ENCODE data around the gene SLC25A21.

Gene SLC25A21

DNA sequence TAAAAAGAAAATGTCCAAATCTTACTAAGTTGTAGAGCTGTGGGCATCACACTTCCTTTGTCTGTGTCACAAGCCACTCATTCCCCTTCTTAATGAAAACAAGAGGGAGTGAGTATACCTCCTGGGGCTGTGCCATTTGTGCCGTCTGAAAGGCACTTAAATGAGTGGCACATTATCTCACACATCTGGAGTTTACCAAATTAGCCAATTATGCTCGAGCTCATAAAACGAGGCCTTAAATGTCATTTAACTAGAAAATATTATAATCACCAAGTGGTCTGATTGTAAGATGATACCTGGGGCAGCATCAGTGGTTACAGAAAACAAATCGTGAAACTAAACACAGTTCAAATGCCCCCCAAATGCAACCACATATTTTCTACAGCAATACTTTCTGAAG lies 364.7 kb downstream of the SLC25A21 start (continued):
- no peak for TF ChIP-seq ZNF571 (tag by site-specific recombination; IDR thresholded peaks at IDR 0.05)
- TF ChIP-seq, protein P1, sequence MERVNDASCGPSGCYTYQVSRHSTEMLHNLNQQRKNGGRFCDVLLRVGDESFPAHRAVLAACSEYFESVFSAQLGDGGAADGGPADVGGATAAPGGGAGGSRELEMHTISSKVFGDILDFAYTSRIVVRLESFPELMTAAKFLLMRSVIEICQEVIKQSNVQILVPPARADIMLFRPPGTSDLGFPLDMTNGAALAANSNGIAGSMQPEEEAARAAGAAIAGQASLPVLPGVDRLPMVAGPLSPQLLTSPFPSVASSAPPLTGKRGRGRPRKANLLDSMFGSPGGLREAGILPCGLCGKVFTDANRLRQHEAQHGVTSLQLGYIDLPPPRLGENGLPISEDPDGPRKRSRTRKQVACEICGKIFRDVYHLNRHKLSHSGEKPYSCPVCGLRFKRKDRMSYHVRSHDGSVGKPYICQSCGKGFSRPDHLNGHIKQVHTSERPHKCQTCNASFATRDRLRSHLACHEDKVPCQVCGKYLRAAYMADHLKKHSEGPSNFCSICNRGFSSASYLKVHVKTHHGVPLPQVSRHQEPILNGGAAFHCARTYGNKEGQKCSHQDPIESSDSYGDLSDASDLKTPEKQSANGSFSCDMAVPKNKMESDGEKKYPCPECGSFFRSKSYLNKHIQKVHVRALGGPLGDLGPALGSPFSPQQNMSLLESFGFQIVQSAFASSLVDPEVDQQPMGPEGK (tag by site-specific recombination; IDR thresholded peaks at IDR 0.05), result 0 out of 2 replicates have a peak, but pooled peaks have one; percentile 32
- peak; percentile 89 for TF ChIP-seq FEZF1 (tag by site-specific recombination; IDR thresholded peaks at IDR 0.05)
- TF ChIP-seq, protein P2, sequence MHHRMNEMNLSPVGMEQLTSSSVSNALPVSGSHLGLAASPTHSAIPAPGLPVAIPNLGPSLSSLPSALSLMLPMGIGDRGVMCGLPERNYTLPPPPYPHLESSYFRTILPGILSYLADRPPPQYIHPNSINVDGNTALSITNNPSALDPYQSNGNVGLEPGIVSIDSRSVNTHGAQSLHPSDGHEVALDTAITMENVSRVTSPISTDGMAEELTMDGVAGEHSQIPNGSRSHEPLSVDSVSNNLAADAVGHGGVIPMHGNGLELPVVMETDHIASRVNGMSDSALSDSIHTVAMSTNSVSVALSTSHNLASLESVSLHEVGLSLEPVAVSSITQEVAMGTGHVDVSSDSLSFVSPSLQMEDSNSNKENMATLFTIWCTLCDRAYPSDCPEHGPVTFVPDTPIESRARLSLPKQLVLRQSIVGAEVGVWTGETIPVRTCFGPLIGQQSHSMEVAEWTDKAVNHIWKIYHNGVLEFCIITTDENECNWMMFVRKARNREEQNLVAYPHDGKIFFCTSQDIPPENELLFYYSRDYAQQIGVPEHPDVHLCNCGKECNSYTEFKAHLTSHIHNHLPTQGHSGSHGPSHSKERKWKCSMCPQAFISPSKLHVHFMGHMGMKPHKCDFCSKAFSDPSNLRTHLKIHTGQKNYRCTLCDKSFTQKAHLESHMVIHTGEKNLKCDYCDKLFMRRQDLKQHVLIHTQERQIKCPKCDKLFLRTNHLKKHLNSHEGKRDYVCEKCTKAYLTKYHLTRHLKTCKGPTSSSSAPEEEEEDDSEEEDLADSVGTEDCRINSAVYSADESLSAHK (tag by site-specific recombination; IDR thresholded peaks at IDR 0.05), result peak; percentile 63; the same call in 1 of the 2 replicates
- TF ChIP-seq ZNF416 (tag by site-specific recombination; IDR thresholded peaks at IDR 0.05), result no peak
- no peak for TF ChIP-seq ZNF626 (tag by site-specific recombination; IDR thresholded peaks at IDR 0.05)
- TF ChIP-seq SETDB1 (IDR thresholded peaks at IDR 0.05; ENCODE audit: insufficient read length, low read length), result no peak
- TF ChIP-seq, protein P3, sequence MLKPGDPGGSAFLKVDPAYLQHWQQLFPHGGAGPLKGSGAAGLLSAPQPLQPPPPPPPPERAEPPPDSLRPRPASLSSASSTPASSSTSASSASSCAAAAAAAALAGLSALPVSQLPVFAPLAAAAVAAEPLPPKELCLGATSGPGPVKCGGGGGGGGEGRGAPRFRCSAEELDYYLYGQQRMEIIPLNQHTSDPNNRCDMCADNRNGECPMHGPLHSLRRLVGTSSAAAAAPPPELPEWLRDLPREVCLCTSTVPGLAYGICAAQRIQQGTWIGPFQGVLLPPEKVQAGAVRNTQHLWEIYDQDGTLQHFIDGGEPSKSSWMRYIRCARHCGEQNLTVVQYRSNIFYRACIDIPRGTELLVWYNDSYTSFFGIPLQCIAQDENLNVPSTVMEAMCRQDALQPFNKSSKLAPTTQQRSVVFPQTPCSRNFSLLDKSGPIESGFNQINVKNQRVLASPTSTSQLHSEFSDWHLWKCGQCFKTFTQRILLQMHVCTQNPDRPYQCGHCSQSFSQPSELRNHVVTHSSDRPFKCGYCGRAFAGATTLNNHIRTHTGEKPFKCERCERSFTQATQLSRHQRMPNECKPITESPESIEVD (tag by site-specific recombination; IDR thresholded peaks at IDR 0.05), result peak; percentile 97
- TF ChIP-seq ZNF629 (tag by site-specific recombination; IDR thresholded peaks at IDR 0.05), result peak; percentile 13; the same call in 1 of the 2 replicates
- TF ChIP-seq ZNF24 (tag by site-specific recombination; IDR thresholded peaks at IDR 0.05), result peak; percentile 85
- no peak for TF ChIP-seq ZNF133 (tag by site-specific recombination; IDR thresholded peaks at IDR 0.05)
- TF ChIP-seq, protein P4, sequence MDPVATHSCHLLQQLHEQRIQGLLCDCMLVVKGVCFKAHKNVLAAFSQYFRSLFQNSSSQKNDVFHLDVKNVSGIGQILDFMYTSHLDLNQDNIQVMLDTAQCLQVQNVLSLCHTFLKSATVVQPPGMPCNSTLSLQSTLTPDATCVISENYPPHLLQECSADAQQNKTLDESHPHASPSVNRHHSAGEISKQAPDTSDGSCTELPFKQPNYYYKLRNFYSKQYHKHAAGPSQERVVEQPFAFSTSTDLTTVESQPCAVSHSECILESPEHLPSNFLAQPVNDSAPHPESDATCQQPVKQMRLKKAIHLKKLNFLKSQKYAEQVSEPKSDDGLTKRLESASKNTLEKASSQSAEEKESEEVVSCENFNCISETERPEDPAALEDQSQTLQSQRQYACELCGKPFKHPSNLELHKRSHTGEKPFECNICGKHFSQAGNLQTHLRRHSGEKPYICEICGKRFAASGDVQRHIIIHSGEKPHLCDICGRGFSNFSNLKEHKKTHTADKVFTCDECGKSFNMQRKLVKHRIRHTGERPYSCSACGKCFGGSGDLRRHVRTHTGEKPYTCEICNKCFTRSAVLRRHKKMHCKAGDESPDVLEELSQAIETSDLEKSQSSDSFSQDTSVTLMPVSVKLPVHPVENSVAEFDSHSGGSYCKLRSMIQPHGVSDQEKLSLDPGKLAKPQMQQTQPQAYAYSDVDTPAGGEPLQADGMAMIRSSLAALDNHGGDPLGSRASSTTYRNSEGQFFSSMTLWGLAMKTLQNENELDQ (tag by site-specific recombination; IDR thresholded peaks at IDR 0.05; ENCODE audit: low read depth), result no peak
- TF ChIP-seq KLF1 (tag by site-specific recombination; IDR thresholded peaks at IDR 0.05), result no peak
- no peak for TF ChIP-seq ZNF510 (tag by site-specific recombination; IDR thresholded peaks at IDR 0.05; ENCODE audit: insufficient replicate concordance)
- no peak for TF ChIP-seq ZBTB10 (tag by site-specific recombination; IDR thresholded peaks at IDR 0.05)
- TF ChIP-seq GFI1B (tag by site-specific recombination; IDR thresholded peaks at IDR 0.05), result peak; percentile 85
- peak; percentile 29; the same call in 1 of the 2 replicates for TF ChIP-seq ZBTB8A (tag by site-specific recombination; IDR thresholded peaks at IDR 0.05)
- TF ChIP-seq, protein P5, sequence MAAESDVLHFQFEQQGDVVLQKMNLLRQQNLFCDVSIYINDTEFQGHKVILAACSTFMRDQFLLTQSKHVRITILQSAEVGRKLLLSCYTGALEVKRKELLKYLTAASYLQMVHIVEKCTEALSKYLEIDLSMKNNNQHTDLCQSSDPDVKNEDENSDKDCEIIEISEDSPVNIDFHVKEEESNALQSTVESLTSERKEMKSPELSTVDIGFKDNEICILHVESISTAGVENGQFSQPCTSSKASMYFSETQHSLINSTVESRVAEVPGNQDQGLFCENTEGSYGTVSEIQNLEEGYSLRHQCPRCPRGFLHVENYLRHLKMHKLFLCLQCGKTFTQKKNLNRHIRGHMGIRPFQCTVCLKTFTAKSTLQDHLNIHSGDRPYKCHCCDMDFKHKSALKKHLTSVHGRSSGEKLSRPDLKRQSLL (tag by site-specific recombination; IDR thresholded peaks at IDR 0.05), result no peak
- TF ChIP-seq ZNF311 (tag by site-specific recombination; IDR thresholded peaks at IDR 0.05; ENCODE audit: borderline replicate concordance), result no peak
- TF ChIP-seq ZNF211 (tag by site-specific recombination; IDR thresholded peaks at IDR 0.05; ENCODE audit: low read depth), result no peak
- 0 out of 2 replicates have a peak, but pooled peaks have one; percentile 31 for TF ChIP-seq ZBTB17 (tag by site-specific recombination; IDR thresholded peaks at IDR 0.05)
- TF ChIP-seq OSR2 (tag by site-specific recombination; IDR thresholded peaks at IDR 0.05), result peak; percentile 93
- peak; percentile 89 for TF ChIP-seq ZNF843 (tag by site-specific recombination; IDR thresholded peaks at IDR 0.05)
- TF ChIP-seq PRDM1 (tag by site-specific recombination; IDR thresholded peaks at IDR 0.05), result no peak
- 0 out of 2 replicates have a peak, but pooled peaks have one; percentile 22 for TF ChIP-seq ZNF558 (tag by site-specific recombination; IDR thresholded peaks at IDR 0.05)
- no peak for TF ChIP-seq ZSCAN16 (tag by site-specific recombination; IDR thresholded peaks at IDR 0.05)
- peak; percentile 78 for TF ChIP-seq ZNF18 (tag by site-specific recombination; IDR thresholded peaks at IDR 0.05)
